Measurements from ENCODE around the gene FST. TPM values are rescaled to one million over a fixed set of nuclear protein-coding genes. Genes with fewer than 3 reads are reported as not detected.

Gene FST, protein sequence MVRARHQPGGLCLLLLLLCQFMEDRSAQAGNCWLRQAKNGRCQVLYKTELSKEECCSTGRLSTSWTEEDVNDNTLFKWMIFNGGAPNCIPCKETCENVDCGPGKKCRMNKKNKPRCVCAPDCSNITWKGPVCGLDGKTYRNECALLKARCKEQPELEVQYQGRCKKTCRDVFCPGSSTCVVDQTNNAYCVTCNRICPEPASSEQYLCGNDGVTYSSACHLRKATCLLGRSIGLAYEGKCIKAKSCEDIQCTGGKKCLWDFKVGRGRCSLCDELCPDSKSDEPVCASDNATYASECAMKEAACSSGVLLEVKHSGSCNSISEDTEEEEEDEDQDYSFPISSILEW
- total RNA-seq = 4.4 TPM

DNA sequence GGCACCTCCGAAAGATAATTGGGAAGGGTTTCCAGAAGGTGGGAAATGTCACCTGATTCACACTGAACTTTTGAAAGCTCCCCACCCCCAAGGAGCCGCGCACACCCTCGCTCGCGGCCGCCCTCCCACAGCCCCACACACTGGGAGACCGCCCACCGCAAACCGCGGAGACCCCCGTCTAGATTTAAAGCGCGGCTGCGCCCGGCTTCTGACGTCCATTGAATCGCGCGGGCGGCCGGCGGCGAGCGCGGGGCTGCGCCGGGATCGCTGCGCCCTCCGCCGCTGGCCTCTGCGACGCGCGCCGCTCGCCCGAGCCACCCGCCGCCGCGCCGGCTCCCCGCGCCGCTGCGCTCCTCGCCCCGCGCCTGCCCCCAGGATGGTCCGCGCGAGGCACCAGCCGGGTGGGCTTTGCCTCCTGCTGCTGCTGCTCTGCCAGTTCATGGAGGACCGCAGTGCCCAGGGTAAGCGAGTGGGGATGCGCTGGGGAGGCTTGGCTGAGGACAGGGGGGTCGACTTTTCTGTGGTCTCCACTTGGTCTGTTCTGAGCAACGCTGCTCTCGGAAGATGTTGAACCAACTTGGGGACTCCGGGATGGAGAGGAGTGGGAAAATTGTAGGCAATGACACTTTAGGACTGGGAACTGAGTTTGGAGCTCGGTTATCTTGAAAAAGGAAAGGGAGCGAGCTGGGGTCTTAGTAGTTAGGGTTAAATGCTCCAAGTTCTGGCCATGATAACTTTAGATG, at the start of gene FST:
Gene FST (plus strand): TSS at position 214 of the 743 bp plus-strand sequence. CDS start 163 bp downstream, at position 377.

Other genes with a start within 250 kb of the FST start
- 131 TPM for gene NDUFS4, start 80.0 kb downstream of the FST start, total RNA-seq